ENCODE measurements around the gene JPH3. TPM values are rescaled to one million over a fixed set of nuclear protein-coding genes. Genes with fewer than 3 reads are reported as not detected.

The JPH3 gene
- total RNA-seq, 1 donor from 2014 or later, result 3.1 TPM

DNA sequence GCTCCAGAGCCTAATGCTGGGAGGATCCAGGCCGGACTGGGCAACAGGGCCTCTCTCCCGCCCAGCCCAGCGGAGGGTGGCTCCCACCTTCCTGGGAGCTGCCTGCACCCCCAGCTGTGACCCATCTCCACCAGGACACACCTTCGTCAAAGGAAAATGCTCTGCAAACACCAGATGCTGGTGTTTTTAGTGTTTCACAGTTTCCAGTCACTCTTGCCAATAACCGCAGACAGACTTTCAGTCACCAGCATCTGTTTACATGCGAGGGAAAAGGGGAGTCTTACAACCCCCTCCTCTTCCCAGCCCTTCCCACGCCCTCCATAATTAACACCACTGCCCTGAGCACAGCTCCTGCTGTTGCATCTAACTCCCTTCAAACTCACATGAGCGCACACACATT is 138.1 kb downstream of the JPH3 start:
- DNase-seq (ENCODE audit: low spot score), result no peak

DNA sequence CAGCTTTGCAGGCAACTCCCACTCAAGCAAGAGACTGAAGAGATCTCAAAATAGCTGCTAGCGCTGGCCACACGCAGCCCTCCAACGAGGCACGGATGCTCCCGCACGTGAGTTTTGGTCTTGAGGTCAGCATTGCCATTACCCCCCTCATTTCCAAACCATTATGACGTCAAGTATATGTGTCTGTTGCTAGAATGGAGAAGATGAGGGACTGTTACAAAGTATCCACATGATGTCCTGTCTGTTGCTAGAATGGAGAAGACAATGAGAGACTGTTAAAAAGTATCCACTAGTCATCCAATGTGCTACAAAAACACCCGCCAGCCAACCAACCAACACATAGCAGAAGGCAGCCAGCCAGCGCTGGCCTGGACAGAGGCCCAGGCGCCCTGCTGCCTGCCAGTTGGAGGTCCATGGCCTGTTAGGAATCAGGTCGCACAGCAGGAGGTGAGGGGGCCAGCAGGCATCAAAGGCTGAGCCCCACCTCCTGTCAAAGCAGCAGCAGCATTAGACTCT is 138.7 kb downstream of the JPH3 start:
- DNase-seq (ENCODE audit: low spot score), result no peak

DNA sequence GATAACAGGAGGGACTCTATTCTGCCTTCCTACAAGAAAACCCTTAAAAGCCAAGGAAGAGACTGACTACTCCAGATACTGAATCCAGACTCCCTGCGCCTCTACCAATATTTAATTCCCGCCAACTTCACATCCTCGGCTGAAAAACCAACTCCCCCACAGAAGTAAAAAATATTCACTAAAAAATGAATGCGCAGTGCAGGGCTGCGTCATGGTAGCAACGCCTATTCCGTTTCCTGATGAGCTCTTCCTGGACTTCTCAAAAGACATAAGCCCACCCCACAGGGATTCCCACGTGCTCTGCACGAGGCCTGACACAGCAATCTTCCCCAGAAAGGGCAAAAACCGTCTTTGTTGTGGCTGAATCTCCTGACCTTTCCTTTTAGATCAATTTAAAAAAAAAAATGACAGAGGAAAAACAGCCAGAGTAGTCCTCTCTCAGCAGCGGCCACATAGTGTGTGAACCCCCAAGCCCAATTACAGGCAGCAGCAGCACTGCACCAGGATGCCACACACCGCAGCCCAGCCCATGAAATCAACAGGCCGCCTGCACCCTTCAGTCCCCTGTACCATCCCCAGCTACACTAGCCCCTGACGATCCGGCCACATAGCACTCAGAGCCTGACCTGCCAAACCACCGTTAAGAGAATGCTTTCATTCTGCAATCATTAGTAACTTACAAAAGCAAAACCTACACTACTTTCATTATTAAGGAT is 139.6 kb downstream of the JPH3 start:
- DNase-seq (ENCODE audit: low spot score), result no peak

DNA sequence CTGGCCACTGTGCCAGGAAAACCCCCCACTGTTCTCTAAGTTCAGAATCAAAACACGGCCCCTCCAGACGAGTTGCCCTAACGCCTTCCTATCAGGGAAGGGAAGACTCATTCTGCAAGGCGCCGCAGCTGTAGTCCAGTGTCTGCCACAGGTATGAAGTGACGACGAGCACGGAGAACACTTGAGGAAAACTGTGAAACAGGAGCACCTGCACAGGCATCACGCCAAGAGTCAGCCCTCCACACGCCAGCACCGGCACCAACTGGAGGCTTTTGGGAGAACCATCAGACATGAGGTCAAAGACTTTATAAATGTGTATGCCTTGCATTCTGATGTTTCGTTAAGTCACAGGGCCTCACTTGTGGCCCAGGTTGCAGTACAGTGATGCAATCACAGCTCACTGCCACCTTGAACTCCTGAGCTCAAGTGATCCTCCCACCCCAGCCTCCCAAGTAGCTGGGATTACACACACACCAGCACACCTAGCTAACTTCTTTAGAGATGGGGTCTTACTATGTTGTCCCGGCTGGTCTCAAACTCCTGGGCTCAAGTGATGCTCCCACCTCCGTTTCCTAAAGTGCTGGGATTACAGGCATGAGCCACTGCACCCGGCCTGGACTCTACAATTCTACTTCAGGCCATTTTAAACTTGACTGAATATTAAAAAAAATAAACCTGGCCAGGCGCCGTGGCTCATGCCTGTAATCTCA is 140.6 kb downstream of the JPH3 start:
- no peak for DNase-seq (ENCODE audit: low spot score)

DNA sequence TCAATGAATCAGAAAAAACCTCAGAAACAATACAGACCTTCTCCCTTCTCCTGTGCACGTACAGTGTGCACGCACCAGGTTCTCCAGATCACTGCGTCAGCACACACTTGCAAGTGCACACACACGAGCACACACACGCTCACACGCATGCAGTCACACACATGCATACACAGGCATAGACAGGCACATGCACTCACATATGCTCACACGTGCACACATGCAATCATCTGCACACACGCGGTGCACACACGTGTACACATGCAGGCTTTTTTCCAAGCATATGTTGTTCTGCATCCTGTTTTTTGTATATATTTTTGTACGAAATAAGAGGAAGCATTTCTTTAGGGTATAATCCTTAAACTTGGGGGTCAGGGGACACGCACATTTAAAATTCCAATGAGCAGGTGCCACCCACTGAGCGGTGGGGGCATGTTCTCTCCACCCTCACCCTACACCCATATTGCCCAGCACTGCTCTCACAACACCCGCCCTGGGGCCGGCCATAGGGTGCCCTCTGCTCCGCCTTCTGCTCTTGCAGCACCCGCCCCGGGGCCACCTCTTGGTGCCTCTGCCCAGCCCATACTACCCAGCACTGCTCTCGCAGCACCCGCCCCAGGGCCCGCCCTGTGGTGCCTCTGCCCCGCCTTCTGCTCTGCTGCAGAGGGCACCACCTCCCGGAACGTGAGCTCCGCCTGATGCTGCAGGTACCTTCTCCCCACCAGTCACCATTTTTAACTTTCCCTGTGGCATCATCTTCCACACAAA is 142.6 kb downstream of the JPH3 start:
- no peak for DNase-seq (ENCODE audit: low spot score)

DNA sequence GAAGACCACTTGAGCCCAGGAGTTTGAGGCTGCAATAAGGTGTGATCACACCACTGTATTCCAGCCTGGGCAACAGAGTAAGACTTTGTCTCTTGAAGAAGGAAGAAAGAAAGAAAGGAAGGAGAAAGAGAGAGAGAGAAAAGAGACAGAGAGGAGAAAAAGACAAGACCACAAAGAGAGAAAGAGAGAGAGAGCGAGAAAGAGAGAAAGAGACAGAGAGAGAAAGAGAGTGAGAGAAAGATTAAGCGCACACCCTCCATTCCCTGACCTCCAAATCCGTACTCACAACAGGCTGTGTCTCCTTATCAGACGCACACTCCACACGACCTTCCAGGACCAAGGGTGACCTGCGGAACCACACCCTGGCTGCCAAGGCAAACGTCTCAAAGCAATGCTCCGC is 143.9 kb downstream of the JPH3 start:
- DNase-seq (ENCODE audit: low spot score), result no peak

Other genes starting within 250 kb of the JPH3 start
- 33.0 TPM for gene FBXO31, start 218.7 kb upstream of the JPH3 start, total RNA-seq (ENCODE audit: insufficient read depth, low replicate concordance)
- gene MAP1LC3B, start 210.2 kb upstream of the JPH3 start, total RNA-seq (ENCODE audit: insufficient read depth, low replicate concordance), result 53.4 TPM
- gene ZCCHC14, start 109.5 kb upstream of the JPH3 start, total RNA-seq (ENCODE audit: insufficient read depth, low replicate concordance), result 13.7 TPM
- gene KLHDC4, start 163.5 kb downstream of the JPH3 start, total RNA-seq (ENCODE audit: insufficient read depth, low replicate concordance), result 35.9 TPM